DMS153 (cell line): ENCODE measurements around the gene ARHGEF10L.
A peak's percentile ranks its signal among the peaks of the same experiment; 100 is the strongest.

Experiments
- DNase-seq: peaks from one replicate; lab custom pipeline; 2025; lab: John Stamatoyannopoulos, UW

Gene ARHGEF10L

DNA sequence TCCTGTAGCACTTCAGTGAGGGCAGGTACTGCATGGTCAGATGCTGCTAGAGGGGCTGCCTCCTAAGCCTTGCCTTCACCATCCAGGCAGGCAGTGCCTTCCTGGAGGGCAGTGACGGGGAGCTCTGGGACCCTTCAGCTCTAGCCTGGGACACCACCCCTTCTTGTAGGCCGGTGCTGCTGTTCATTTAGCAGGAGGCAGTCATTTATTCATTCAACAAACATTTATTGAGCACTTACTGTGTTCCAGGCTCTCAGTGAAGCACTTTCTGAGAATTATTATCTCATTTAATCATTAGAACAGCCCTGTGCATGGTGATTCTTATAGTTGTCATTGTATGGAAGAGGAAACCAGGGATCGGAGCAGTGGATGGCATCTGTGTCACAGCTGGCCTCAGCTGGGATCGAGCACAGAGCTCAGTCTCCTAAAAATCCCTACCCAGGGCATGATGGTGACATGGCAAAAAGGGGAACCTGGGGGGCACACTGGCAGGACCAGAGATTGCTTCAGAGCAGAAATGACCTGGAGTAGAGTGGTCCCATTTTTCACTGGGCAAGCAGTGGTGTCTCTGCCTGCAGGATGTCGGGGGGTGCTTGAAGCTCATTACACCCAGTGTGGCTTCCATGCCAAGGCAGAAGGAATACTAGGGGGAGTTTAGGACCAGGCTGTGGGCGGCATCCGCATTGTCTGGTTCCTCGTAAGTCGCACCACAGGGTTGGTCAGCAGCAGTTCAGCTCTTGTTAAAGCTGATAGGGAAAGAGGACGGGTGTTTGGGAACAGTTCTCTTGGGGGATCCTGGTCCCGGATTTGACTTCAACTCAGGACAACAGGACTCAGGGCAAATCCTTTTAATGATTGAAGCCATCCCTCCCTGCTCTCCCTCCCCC, 28.8 kb downstream of the ARHGEF10L start:
- DNase-seq, result no peak

DNA sequence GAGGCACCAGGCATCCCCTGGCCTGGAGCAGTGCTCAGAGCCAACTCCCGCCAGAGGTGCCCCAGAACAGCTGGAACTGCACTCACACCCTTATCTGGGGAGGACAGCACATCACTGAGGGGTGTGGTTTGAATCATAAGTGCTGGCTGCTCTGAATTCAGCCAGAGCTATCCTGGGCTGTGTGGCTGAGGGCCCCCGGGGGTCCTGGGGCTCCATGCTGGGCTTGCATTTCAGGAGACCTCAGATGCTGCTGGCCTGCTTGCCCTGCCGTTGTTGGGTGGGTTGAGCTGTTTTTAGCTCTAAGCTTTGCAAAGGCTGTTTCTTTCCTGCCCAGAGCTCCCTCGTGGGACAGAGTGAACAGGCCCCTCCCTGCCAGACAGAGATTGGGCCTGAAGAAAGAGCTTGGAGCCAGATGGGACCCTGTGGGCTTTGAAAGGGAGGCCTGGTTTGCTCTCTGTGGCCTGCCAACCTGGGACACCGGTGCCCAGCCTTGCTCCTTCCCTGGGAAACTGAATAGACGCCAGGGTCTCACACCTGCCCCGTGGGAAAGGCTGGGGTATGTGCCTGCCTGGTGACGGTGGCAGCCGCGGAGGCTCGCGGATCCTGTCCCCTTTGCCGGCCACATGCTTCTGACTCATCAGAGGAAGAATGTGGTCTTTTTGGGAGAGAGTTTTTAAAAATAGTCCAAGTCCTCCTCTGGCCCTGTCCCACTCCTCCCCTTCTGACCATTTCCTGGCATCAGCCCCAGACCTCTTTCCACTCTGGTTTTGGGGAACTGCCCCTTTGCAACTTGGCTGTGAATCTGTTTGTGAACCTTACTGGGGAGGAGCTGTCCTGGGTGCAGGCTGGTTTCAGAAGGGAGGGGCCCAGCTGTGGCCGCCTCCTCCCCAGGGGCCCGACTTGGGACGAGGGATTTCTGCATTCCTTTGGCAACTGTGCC, 30.0 kb downstream of the ARHGEF10L start:
- DNase-seq, result no peak

DNA sequence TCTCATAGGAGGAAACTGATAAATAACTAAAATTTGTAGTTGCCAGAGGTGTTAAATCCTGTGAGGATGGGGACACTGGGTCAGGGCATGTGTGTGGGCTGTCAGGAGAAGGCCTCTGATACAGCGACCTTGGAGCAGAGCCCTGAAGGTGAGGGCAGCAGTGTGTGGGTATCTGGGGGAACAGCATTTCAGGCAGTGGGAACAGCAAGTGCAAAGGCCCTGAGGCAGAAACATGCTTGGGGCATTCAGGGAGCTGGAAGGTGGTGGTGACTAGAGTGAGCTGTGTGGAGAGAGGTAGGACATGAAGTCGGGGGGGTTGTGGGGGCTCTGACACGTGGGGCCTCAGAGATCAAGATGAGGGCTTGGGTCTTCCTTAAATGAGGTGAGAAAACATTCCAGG, 30.7 kb downstream of the ARHGEF10L start:
- DNase-seq, result no peak

DNA sequence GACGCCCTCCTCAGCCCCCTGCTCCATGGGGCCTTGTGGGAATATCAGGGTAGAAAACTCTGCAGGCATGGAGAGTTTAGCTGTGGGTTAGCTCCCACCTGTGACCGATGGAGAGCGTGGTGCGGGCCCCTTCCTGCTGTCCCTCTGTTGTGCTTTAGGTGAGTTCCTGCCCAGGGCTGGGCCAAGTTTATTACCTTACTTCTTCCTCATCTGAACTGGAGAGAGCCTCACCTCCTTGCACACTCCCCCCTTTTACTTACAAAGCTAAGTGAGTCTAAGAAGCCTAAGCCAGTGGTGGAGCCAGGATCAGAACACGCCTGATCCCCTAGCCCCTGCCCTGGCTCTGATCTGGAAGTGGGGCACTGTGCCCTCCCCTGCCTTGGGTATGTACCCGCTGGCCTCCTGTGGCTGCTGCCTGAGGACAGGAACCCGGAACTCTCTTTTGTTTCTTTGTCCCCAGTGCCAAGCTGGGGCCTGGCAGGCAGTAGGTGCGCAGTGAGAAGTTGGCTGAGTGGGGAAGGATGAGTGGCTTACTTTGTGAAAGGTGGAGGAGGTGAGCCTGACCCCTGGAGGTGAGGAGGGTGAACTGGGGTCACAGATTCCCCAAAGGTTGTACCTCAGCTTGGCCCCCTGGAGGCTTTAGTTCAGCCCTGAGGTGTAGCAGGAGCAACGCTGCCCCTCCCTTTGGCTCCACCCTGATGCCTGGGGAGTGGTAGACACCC, 32.9 kb downstream of the ARHGEF10L start:
- no peak for DNase-seq

DNA sequence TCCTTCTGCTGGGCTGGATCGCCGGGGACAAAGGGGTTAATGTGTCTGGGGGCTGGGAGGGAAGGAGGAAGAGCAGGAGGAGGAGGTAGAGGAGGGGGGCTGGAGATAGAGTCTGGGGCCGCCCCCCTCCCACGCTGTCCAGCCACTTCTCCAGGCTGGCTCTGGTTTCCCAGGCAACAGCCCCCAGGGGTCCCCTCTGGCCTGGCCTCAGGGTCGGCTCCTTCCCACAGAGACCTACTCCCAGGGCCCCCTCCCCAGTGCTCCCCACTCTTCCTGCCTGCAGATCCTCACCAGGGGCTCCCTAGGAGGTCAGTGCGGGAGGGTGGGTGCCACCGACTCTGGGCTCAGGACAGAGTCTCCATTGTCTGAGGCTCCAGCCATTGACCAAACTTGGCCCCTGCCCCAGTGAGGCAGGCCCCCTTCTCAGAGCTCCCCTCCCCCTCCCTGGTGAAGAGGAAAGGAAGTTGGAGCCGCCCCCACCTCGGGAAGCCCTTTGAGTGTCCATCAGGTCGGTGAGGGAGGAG, 34.1 kb downstream of the ARHGEF10L start:
- DNase-seq, result no peak

DNA sequence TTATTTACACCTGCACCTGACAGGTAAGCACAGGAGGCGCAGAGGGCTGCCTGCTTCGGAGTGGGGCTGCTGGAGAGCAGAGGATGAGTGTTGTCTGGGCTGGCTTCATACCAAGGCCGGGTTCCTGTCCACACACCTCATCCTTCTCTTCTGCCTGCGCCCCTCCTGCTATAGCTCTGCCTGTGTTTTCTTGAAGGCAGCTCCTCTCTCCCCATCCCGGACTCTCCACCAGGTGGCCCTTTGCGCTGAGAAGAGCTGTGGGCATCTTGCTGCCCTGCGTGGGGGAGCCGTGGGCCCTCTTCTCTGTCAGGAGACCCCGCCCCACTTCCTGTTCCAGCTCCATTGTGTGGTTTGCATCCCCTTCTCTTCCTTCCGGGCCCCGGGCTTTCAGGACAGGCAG, 35.0 kb downstream of the ARHGEF10L start:
- peak; percentile 11 for DNase-seq

DNA sequence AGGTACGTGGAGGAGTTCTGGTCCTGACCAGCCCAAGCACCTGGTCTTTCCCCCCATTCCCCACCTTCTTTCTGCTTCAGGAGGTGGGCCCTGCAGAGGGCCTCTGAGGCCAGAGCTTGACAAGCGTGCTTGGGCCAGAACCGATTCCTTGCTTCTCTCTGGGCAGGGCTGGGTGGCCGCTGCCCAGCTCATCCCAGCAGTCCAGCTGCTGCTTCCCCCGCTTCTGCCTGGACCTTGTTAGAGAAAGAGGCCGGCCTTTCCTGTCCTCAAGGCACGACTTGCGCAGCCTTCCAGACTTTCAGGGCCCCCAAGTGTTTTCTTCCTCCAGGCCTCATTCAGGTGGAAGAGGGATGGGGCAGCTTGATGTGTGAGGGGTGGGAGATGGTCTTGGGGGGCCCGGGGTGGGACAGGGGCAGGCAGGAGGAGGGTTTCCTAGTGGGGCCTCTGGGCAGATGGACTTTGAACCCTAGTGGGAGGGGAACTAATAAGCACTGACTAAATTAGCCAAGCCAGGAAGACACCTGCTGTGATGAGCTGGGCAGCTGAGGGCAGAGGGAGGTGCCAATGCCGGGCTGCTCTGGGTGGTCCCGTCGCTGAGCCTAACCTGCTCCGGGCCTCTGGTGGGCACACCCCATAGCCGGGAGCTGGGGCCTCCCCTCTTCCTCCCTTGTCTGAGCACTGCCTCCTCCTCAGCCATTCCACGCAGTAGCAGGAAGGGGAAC, 36.5 kb downstream of the ARHGEF10L start:
- no peak for DNase-seq

DNA sequence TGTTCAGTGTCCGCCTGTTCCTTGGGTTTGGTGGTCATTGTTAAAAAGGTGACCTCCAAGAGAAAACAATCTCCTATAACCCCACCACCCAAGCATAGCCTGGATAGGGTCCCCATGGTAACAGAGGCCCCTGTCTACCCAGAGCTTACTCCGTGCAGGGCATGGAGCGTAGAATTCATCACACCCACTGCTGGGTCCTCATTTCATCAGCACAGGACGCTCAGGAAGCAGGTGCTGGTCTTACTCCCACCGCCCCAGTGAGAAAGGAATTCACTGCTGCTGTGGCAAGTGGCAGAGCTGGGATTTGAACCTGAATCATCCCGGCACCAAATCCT, 37.0 kb downstream of the ARHGEF10L start:
- DNase-seq, result no peak

DNA sequence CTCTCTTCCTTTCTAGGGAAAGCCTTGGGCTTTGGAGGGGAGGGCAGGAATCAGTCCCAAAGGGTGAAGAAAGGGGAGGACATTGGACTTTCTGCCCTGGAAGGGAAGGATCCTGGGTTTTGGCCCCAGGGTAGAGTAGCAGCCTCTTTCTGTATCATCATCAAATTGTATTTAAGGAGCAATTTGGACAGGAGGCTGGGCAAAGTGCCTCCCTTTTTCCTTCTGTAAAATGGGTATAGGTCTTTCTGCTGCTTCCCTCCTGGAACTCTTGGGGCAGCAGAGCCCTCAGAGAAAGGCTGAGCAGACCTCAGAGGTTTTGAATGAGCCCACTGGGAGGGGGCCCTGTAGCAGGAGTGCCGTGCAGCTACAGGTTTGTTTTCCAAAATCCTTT, 38.4 kb downstream of the ARHGEF10L start:
- no peak for DNase-seq

DNA sequence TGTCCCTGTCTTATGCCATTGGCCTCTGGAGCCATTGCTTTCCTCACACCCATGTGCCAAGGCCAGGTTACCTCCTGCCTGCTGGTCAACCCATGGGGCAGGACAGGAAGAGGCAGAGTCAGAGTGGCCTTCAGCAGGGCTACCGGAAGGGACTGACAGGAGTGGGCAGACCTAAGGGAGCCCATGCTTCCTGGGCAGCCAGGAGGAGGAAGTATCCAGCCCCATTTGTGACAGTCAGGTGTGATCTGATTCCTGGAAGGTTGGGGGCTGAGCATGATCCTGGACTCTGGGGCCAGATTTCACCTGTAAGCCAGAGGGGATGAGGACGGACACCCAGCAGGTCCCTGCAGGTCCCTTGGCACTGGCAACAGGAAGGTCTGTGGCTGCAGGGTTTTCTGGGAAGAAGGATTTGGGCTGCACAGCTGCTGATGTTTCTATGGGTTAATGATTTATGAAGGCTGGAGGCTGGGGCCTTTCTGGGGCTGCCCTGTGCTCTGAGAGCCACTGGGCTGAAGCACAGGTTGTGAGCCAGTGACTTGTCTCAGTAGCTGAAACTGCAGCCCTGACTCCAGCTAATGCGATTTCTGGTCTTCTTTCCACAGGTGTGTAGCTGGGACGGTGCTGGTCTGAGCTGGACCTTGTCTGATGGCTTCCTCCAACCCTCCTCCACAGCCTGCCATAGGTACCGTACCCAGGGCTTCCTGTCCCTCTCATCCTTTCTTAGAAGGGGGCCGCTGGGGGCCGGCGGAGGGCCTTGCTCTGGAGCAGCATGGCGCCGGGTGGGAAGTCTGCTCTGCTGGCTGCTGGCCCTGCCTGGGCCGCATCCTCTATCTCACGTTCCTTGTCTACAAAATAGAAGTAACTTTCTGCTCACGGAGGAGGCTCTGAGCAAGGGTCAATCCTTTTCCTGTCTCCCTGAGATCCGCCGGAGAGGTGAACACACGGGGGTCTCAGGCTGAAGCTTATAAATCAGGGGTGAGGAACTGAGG, 40.7 kb downstream of the ARHGEF10L start:
- peak; percentile 36 for DNase-seq

DNA sequence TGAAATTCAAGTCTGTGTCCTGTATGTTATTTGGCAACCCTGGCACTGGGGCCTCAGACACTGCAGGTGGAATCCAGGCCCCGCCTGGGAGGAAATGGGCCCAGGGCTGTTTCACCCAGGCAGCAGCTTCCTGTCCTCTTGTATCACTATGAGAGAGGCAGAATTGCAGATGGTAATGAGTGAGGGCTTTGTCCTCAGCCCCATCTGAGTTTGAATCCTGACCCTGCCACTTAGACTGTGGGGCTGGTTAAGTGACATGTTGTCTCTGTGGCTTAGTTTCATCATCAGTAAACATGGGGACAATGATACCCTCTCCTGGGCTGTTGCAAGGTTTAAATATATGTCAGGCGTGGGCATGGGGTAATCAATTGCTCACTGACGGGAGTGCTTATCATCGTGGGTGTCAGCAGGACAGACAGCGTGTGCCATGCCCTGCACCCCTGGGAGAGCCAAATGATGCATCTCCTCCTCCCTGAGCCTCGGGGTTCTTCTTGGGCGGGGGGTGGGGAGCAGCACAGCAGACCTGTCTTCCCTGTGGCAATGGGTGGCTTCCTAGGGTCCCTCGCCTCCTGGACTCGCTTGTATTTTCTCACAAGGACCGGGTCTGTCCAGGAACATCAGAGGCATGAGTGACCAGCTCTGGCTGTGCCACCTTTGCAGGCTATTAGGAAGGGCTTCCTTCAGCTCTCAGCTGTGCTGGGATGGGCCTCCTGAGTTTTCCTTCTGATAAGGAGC, 42.1 kb downstream of the ARHGEF10L start:
- DNase-seq, result peak; percentile 69

DNA sequence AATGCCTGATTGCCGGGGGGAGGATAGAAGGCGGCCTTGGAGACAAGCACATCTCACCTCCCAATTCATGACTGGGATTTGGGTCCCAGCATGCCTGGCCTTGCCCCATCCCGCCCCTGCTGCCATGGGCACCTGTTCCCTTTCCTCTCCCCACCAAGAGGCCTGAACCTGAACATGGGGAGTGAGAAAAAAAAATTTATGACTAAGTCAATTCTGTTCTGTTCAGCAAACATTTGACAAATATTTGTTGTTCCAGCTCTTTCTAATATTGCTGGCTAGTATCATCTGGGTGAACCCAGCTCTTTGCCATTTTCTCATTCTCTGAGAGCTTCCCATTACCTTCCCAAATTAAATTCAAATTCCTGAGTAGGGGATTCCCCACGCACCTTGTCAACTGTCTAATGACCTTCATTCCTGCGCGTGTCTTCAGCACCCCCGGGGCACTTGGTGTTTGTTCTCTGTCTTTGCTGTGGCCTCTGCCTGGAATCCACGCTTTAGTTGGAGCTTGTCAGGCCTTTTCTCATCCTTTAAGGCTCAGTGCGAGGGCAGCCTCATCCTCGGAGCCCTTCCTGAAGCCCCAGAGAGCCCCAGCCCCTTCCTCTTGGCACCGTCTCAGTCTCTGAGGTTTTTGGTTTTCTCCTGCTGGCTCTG, 42.8 kb downstream of the ARHGEF10L start:
- DNase-seq, result peak; percentile 9

DNA sequence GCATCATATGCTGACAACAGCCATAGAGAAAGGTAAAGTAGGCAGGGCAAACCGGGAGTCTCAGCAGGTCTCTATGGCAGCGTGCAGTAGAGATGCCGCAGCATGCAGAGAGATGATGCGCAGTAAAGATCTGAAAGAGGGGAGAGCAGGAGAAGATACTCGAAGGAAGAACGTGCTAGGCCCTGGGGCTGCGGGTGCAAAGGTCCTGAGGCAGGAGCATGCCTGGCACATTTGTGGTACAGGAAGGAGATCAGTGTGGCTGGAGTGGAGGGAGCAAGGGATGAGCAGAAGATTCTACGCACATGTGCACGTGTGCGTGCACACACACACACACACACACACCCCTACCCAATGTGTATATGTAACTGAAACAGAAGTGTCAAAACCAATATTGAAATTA, 45.0 kb downstream of the ARHGEF10L start:
- no peak for DNase-seq

DNA sequence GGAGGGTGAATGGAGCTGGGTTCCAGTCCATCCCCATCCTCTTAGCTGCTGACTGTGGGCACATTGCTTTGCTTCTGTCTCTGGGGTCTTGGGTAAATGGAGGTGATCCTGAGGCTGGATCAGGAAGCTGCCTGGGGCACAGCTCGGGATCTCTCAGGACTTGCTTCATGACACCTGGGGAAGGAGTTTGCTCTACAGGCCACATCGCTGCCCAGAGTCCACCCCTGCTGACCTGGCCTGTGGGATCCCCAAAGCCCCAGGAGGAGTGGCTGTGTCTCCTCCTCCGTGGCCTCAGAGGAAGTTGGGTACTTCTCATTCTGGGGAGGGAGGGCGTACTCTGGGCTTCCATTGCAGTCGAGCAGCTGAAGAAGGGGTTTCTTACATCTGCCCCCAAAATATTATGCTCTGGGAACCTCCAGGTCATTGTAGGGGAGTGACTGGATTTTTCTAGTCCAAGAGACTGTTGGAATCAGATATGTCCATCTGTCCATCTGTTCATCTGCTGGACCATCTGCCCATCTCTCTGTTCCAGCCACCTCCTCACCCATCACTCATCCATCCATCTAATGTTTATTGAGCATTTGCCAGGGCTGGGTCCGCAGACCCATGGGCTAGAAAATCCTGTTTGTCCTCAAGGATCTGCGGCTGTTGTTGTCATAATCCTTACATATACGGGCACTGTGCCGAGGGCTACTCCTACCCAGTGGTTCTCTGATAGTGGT, 45.9 kb downstream of the ARHGEF10L start:
- DNase-seq, result no peak

DNA sequence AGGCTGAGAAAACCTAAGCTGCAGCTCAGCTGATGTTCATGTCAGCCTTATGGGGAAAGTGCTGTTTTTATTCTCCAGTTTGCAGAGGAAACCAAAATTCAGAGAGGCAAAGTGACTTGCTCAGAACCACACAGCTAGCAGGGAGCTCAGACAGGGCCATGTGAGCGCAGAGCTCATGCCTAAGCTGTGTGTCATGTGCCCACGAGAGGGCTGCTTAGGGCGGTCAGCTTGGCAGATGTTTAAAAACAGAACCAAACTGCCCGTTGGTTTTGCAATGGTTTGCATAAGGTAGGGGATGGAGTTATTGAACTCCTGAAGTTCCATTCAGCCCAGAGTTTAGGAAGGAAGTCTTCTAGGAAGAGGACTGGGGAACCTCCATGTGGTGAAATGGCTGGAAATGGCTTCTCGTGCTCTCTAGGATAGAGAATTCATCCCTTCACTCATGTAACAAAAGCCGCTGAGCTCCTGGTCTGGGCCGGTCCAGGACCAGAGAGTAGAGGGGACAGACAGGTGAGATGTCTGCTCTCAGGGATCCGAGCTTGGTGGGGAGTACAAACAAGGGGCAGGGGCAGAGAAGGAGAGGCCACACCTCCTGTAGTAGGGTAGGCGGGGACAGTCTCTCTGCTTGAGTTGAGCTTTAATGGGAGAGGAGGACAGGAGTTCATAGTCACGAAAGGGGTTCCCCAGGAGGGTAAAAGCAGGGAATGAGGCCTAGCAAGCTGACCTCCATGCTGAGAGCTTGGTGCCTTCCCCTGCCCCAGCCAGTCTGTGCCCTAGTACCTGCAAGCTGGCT, 46.9 kb downstream of the ARHGEF10L start:
- DNase-seq, result no peak

DNA sequence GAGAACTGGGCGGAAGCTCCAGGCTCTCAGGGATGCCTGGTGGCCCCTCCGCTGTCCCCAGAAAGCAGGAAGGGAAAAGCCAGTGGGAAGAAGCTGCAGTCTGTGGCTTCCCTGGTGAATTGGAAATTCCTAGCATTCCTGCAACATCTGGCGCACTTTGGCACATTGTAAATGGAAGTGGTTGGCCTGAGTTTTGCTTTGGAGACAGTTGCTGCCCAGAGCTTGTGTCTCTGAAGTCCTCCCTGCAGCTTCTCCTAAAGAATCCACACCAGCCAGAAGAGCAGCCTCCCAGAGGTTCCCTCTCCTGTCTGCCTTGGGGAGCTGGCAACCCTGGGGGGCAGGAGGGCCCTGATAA, 48.2 kb downstream of the ARHGEF10L start:
- DNase-seq, result no peak

DNA sequence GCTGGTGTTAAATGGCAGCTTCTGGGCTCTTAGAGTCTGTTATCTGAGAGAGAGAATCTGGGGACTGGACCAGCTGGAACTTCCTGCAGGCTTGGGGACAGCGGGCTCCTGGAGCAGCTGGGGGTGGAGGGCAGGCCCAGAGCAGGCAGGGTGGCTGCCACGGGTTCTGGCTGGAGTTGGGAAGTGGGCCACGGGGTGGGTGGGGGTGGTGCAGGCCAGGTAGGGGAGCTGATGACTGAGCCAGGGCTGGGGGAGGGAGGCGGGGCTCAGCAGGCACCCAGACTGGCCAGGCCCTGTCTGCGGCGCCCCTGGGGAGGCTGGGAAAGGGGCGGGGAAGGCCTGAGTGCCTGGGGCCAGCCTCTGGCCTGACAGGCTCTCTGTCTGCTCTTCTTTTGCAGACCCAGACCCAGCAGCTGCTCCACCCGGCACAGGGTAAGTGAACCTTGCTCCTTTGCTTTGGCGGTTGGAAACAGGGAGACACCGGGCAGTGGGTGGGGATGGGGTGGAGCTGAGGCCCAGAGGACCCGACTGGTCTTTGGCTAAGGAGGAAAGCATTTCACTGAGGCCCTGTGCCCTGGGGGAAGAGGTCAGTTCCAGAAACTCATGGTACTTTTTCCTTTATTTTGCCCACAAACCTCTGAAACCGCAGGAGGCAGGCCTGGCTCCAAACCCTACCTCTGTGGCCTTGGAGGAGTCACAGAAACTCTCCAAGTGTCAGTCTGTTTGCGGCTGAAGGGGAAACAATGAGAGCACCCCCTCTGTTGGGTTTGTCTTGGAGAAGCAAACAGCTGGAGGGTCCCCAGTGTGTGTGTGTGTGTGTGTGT, 48.8 kb downstream of the ARHGEF10L start:
- DNase-seq, result peak; percentile 10
